HG03469 (cell line): Measurements from ENCODE around the gene SHISA9.

ENCODE experiments used
- ATAC-seq: cut with Tn5 transposase; IDR thresholded peaks from one replicate; pipeline ENCODE4 v1.9.1; 2021; ENCODE audit warnings: mild to moderate bottlenecking, moderate library complexity, moderate number of reproducible peaks; ENCODE audit not compliant: unreplicated experiment

Gene SHISA9

GRCh38 chr16:13108126-13108525 lies 206.7 kb downstream of the SHISA9 start:
- no peak for ATAC-seq

- ATAC-seq, result no peak
These were observed 207.8 kb downstream of the SHISA9 start for GRCh38 chr16:13109171-13109570.

DNA sequence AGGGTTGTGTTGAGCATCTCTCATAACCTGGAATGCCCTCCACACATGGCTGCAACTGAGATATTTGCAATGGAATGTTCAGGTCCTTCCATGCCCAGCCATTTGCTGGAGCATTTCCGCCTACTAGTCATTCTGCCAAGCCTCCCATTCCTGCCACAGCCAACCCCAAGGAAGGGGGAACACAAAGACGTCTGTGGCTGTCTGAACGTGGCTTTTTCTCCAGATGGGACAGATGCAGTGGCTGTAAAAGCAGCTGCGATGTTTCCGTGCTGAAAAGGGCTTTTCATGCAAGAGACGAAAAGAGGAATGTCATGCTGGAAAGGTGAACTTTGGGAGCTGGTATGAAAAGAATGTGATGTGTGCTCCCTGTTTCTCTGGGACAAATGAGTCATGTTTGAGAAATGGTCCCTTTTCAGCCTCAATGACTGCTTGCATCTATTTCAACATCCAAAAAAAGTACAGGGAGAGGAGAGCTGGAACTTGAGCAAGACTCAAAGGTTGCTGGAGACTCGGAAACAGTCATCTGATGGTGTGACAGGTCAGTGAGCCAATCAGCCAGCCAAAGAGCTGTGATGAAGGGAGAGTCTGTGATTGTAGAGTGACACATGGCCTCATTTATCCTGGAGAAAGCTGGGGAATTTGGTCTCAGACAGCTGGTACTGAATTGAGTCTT lies 208.9 kb downstream of the SHISA9 start:
- no peak for ATAC-seq

DNA sequence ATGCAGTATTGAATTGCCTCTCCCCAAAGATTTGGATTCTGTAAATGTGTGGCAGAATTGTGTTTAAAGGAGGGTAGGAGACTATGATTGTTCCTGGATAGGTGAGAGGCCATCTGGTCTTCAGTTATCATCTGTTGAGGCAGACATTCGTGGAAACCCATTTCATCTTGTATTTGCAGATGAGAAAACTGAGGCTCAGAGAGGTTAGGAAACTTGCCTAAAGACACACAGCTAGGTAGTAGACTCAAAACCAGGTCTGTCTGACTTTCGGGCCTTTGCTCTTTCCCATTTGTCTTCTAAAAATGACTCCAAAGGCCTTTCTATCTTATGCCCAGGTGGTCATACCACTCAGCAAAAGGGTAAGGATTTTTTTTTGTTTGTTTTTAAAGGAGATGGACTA lies 210.3 kb downstream of the SHISA9 start:
- no peak for ATAC-seq

- ATAC-seq, result no peak
These were observed 212.3 kb downstream of the SHISA9 start for GRCh38 chr16:13113741-13114140.

GRCh38 chr16:13118091-13118490 lies 216.7 kb downstream of the SHISA9 start:
- ATAC-seq, result no peak

- no peak for ATAC-seq
These were observed 218.7 kb downstream of the SHISA9 start for GRCh38 chr16:13120091-13120490.

DNA sequence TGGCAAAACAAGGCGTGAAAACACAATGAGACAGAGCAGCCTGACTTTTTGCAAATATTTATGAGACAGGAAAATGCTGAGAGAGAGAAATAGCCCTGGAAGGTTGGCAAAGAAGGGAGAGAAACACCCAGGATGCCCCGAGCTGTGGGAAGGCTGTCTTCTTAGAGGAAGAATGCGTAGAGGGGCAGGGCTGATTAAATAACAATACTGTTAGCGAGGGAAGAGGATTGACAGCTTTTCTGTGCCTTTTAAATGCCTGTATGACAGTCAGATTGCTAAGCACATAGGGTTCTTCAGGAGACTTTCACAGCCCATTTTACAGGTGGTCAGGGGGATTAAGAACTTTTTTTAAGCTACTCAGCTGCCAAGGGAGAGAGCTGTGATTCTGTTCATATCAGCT lies 219.2 kb downstream of the SHISA9 start:
- no peak for ATAC-seq

- ATAC-seq, result no peak
These were observed 222.6 kb downstream of the SHISA9 start for GRCh38 chr16:13123991-13124390.

DNA sequence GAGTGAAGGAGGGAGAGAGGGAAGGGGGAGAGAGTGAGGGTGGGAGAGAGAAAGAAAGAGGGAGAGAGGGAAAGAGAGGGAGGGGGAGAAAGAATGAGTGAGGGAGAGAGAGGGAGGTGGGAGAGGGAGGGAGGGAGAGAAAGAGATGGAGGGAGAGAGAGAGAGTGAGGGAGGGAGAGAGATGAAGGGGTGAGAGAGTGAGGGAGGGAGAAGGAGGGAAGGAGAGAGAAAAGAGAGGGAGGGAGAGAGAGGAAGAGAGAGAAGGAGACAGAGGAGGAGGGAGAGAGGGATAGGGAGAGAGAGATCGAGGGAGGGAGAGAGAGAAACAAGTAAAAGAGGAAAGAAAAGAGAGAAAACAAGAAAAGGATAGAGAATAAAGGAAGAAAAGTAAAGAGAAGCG lies 225.7 kb downstream of the SHISA9 start:
- no peak for ATAC-seq

DNA sequence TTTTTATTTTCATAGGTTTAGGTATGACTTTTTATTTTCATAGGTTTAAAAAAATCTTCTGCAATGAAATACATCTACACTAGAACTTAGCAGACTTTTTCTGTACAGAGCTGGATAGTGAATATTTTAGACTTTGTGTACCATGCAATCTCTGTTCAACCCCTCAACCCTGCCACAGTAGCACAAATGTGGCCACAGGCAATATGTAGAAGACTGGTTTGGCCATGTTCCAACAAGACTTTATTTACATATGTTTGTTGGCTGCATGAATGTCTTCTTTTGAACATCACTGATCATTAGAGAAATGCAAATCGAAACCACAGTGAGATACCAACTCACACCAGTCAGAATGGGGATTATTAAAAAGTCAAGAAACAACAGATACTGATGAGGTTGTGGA lies 229.2 kb downstream of the SHISA9 start:
- ATAC-seq, result no peak

GRCh38 chr16:13134836-13135235 lies 233.4 kb downstream of the SHISA9 start:
- ATAC-seq, result no peak

DNA sequence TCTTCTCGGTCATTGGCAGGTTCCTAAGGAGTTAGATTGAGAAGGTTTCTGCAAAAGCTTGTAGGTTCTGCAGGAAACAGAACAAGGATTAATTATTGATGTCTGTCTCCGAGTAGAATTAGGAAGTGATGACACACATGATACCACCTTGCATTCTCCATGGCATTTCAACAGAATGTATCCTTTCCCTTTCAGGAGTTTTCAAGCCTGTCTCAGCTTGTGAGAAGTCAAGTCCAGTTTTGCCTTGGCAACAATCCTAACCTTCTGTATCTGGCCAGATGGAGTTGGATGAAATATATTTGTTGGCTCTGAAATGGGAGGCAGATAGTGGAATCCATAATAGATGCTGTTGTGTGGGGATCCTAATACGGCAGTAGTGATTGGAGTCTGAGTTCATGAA lies 235.5 kb downstream of the SHISA9 start:
- no peak for ATAC-seq

DNA sequence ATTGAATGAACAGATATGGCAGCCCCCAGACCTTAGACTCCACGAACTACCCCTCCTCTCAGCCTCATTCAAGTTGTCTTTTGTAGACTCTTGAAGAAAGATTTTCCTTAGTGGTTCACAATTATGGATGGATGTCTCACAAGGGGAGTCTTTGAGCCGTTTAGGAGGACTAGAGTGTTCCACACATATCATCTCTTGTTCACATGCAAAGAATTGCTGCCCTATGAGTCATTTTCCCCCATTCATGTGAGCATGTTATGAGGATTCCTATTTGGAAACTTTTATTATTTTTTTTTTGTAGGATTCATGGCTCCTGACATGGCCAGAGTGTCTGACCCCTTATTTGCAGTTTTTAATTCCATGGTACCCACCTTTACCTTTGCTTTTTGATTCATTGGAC lies 237.1 kb downstream of the SHISA9 start:
- ATAC-seq, result no peak

DNA sequence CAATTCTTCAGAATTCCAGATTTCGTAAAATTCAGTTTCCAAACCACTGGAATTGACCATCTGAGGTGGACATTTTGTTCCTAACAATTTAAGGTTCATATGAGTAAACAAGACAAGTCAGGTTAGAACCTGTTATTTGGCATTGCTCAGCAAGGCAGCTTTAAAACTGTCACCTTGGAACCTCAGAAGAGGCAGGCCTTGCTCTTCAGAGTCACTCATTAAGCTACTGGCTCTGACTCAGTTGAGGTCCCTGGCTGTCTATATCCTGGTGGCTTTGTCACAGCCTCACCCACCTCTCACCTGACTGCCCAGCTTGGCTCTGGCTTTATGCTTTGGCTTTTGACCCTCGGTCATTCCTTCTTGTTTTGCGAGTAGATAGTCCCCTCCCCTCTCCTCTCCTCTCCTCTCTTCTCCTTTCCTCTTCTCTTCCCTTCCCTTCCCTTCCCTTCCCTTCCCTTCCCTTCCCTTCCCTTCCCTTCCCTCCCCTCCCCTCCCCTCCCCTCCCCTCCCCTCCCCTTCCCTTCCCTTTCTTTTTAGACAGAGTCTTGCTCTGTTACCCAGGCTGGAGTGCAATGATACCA lies 238.4 kb downstream of the SHISA9 start:
- ATAC-seq, result no peak

DNA sequence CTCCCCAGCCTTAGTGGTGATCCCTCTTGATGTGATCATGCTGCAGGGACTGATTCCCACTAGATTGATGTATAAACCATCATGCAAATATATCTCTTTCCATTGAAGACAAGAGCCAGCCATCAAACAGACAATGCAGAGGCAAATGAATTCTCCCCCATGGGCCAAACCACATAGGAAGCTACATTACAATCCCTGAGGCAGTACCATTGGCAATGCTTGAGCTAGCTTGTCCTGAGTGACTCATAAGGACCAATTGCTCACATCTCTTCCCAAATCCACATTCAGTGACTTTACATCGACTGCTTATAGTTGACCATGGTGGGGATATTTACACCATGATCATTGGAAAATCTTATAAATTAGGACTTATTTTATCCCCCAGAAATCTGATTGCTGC lies 242.2 kb downstream of the SHISA9 start:
- ATAC-seq, result no peak

DNA sequence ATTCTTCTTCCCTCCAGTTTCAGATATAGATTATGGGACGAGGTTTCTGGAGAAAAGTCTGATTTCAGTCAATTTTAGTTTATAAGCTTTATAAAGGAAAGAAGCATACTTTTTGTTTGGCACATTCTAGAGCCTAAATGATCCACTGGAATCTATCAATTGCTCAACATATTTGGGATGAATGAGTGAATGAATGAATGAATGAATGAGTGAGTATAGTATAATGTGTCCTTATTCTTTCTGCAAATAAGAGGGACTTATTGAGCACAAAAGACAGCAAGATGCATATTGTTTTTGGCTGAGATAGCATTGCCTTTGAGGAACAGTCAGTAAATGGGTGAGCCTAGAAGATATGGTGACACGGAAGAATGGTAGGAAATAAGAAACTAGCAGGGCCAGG lies 245.4 kb downstream of the SHISA9 start:
- ATAC-seq, result no peak

DNA sequence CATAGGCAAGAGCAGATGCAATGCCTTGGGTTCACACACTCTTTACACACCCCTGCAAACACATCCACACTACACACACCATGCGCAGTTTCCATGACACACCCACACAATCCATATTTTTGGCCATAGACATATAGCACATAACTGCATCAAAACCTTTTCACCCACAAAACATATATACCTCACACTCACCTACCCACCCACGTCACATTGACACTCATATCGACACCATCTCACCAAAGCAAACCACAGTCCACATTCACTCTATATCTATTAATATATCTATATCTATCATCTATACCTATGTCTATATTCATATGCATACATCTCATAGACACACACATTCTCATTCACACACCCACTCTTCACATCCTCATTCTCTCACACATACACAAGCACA lies 246.9 kb downstream of the SHISA9 start:
- no peak for ATAC-seq

DNA sequence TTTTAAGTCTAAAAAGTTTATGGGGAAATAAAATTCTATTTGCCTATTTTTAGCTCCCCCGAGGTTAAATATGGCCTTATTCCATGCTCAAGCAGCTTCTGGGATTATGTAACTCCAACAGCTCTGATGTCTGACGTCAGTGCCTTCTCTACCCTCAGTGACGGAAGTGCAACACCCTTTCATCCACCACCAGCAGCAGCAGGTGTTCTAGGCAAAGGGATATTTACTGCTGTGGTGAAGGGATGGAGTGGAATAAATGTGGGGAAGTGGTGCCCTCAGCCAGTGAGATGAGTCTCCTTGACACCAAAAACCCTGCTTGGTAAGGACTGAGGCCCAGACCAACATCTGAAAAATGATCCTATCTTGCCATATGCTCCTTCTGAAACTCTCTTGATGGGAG lies 247.4 kb downstream of the SHISA9 start:
- no peak for ATAC-seq

GRCh38 chr16:13150181-13150885 lies 248.9 kb downstream of the SHISA9 start:
- ATAC-seq, result no peak

DNA sequence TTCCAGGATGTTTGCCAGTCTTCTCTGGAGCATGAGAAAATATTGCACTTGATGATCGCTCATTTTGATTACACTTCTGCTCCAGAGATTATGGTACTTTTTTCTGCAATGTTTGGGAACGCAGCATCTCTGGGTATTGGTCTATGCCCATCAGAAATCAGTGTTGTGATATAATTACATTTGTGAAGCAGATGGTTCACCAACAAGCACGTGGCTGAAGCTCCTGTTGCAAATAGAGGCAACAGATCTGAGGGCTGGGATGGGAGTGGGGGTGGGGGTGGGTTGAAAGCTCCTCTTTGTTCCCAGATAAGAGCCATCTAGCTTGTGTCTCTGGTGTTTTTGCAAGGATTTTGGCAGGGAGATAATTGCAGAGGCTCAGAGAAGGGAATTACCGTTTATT lies 252.3 kb downstream of the SHISA9 start:
- ATAC-seq, result no peak

GRCh38 chr16:13154799-13155198 lies 253.4 kb downstream of the SHISA9 start:
- ATAC-seq, result no peak
